Measurements from ENCODE around the gene CAB39.

GRCh38 chr2:230688490-230688889 lies 24.2 kb upstream of the CAB39 start:
- TF ChIP-seq CTCF (IDR thresholded peaks at IDR 0.05), result no peak
- TF ChIP-seq POLR2AphosphoS5 (IDR thresholded peaks at IDR 0.05), result no peak
- no peak for TF ChIP-seq POLR2A (IDR thresholded peaks at IDR 0.05)
